ENCODE data around the gene LHX3. TPM values are rescaled to one million over a fixed set of nuclear protein-coding genes. Genes with fewer than 3 reads are reported as not detected.

The LHX3 gene
- polyA plus RNA-seq (2012; ENCODE audit: insufficient read depth, insufficient read length): not detected

- H3K4me3 ChIP-seq (ENCODE audit: low read length): no peak within 1 kb of the TSS
- DNase-seq (ENCODE audit: low read depth, low spot score): no peak
Observed at GRCh38 chr9:136204838-136205706, at the start of gene LHX3. Gene LHX3, minus strand, starts transcription at chr9:136205128. Its CDS starts 116 bp downstream, at chr9:136205012.

GRCh38 chr9:136253246-136254130 is 48.6 kb upstream of the LHX3 start:
- H3K4me3 ChIP-seq (ENCODE audit: low read length): no peak overlapping the region
- DNase-seq (ENCODE audit: low read depth, low spot score): no peak

- H3K4me3 ChIP-seq (ENCODE audit: low read length): no peak overlapping the region
- DNase-seq (ENCODE audit: low read depth, low spot score): no peak
Observed at GRCh38 chr9:136252846-136253245, 47.9 kb upstream of the LHX3 start.

- no peak for DNase-seq (ENCODE audit: low read depth, low spot score)
- H3K4me3 ChIP-seq (ENCODE audit: low read length): no peak overlapping the region
Observed at GRCh38 chr9:136252281-136252680, 47.4 kb upstream of the LHX3 start.

GRCh38 chr9:136251264-136252115 is 46.6 kb upstream of the LHX3 start:
- no peak for DNase-seq (ENCODE audit: low read depth, low spot score)
- H3K4me3 ChIP-seq (ENCODE audit: low read length): no peak overlapping the region

- no peak for DNase-seq (ENCODE audit: low read depth, low spot score)
- no peak overlapping the region for H3K4me3 ChIP-seq (ENCODE audit: low read length)
Observed at GRCh38 chr9:136250676-136251075, 45.7 kb upstream of the LHX3 start.

GRCh38 chr9:136249877-136250559 is 45.1 kb upstream of the LHX3 start:
- H3K4me3 ChIP-seq (ENCODE audit: low read length): no peak overlapping the region
- no peak for DNase-seq (ENCODE audit: low read depth, low spot score)

- no peak overlapping the region for H3K4me3 ChIP-seq (ENCODE audit: low read length)
- no peak for DNase-seq (ENCODE audit: low read depth, low spot score)
Observed at GRCh38 chr9:136248951-136249876, 44.3 kb upstream of the LHX3 start.

GRCh38 chr9:136247947-136248637 is 43.2 kb upstream of the LHX3 start:
- no peak overlapping the region for H3K4me3 ChIP-seq (ENCODE audit: low read length)
- DNase-seq (ENCODE audit: low read depth, low spot score): no peak

GRCh38 chr9:136247551-136247916 is 42.6 kb upstream of the LHX3 start:
- DNase-seq (ENCODE audit: low read depth, low spot score): no peak
- no peak overlapping the region for H3K4me3 ChIP-seq (ENCODE audit: low read length)

GRCh38 chr9:136246849-136247550 is 42.1 kb upstream of the LHX3 start:
- no peak overlapping the region for H3K4me3 ChIP-seq (ENCODE audit: low read length)
- no peak for DNase-seq (ENCODE audit: low read depth, low spot score)

GRCh38 chr9:136245219-136246150 is 40.6 kb upstream of the LHX3 start, which contains the start of gene QSOX2:
Gene QSOX2, minus strand, starts transcription at chr9:136245812. Its CDS starts 9 bp downstream, at chr9:136245803.
- peak within 1 kb of the TSS; percentile 88 for H3K4me3 ChIP-seq (ENCODE audit: low read length)
- peak; percentile 52 for DNase-seq (ENCODE audit: low read depth, low spot score)

GRCh38 chr9:136244969-136245218 is 40.0 kb upstream of the LHX3 start:
- DNase-seq (ENCODE audit: low read depth, low spot score): no peak

GRCh38 chr9:136244122-136244968 is 39.4 kb upstream of the LHX3 start:
- DNase-seq (ENCODE audit: low read depth, low spot score): peak; percentile 60

More at GRCh38 chr9:136244969-136245218, 40.0 kb upstream of the LHX3 start:
- H3K4me3 ChIP-seq (ENCODE audit: low read length): peak overlapping the region; percentile 88

GRCh38 chr9:136243631-136244030 is 38.7 kb upstream of the LHX3 start:
- no peak for DNase-seq (ENCODE audit: low read depth, low spot score)
- H3K4me3 ChIP-seq (ENCODE audit: low read length): no peak overlapping the region

More at GRCh38 chr9:136244122-136244968, 39.4 kb upstream of the LHX3 start:
- H3K4me3 ChIP-seq (ENCODE audit: low read length): peak overlapping the region; percentile 88

Data from Jurkat, Clone E6-1 (cell line).